GM12878 (cell line): ENCODE data around the gene OPN3. TPM values are rescaled to one million over a fixed set of nuclear protein-coding genes. Genes with fewer than 3 reads are reported as not detected.

Experiments
- ATAC-seq: fragments of 200-7000 bp; cut with Tn5 transposase; 3 replicates; pipeline ENCODE4 v1.9.1; 2020; ENCODE audit warnings: mild to moderate bottlenecking, moderate library complexity
- BruUV-seq: library from RNA; stranded (reverse); fragments of 400-500 nt; replicated peaks from 2 replicates; lab custom pipeline; 2021; lab: Mats Ljungman, UMichigan
- CTCF ChIA-PET: fragments of 300-600 bp; sonication (Branson Sonifier 250); formaldehyde crosslinking; extraction: SDS; loops from one replicate; lab custom pipeline; 2021; ENCODE audit warnings: inconsistent platforms; lab: Yijun Ruan, JAX
- POLR2A ChIA-PET: fragments of 350-600 bp; formaldehyde crosslinking; extraction: SDS; loops from one replicate; lab custom pipeline; 2021; ENCODE audit warnings: inconsistent platforms; lab: Charles Lee
- RAD21 ChIA-PET: fragments of 300-600 bp; sonication (Branson Sonifier 250); formaldehyde crosslinking; loops from one replicate; lab custom pipeline; 2023; ENCODE audit warnings: antibody characterized with exemption; ENCODE audit not compliant: unreplicated experiment; lab: Charles Lee
- SMC1A ChIA-PET: fragments of 300-600 bp; sonication (Branson Sonifier 250); formaldehyde crosslinking; loops from one replicate; lab custom pipeline; 2023; ENCODE audit not compliant: unreplicated experiment, uncharacterized antibody; lab: Charles Lee
- DNase-seq: peaks from one replicate; pipeline ENCODE4 v3.0.0-alpha.2; 2011; ENCODE audit warnings: low read depth, low spot score
- FAIRE-seq: peaks from 3 replicates; lab custom pipeline; 2011; peaks lifted over from hg19 to GRCh38; lab: Jason Lieb, UNC
- H2AFZ ChIP-seq: 2 replicates; pipeline ENCODE4 v1.6.0; 2011; ENCODE audit warnings: low read depth, low read length, control low read depth; ENCODE audit not compliant: control insufficient read depth
- H3K27ac ChIP-seq: 2 replicates; pipeline ENCODE4 v1.5.1; 2011; ENCODE audit warnings: control low read depth; ENCODE audit not compliant: control insufficient read depth, insufficient read depth
- H3K27me3 ChIP-seq, 2 experiments: replicated peaks in 1 of 2; 2 replicates each; pipeline versions ENCODE4 v1.6.0 to v1.6.1; 2011; ENCODE audit warnings: low read length in 1 of 2; ENCODE audit not compliant: control insufficient read depth in 2 of 2, insufficient read depth in 2 of 2
- H3K36me3 ChIP-seq, 2 experiments: 2 replicates each; pipeline ENCODE4 v1.5.1; 2011; ENCODE audit warnings: low read length in 1 of 2; ENCODE audit not compliant: control insufficient read depth in 2 of 2, insufficient read depth in 2 of 2
- H3K4me1 ChIP-seq: 2 replicates; pipeline ENCODE4 v1.6.1; 2011; ENCODE audit warnings: mild to moderate bottlenecking, low read length, moderate library complexity, mixed read lengths; ENCODE audit not compliant: control insufficient read depth, insufficient read depth
- H3K4me2 ChIP-seq: 2 replicates; pipeline ENCODE4 v1.6.0; 2011; ENCODE audit warnings: control low read depth; ENCODE audit not compliant: control insufficient read depth, insufficient read depth
- H3K4me3 ChIP-seq: fragments of 200-600 bp; sonication (generic); 2 replicates; pipeline ENCODE4 v1.5.1; 2016
- H3K79me2 ChIP-seq: 2 replicates; pipeline ENCODE4 v1.6.0; 2011; ENCODE audit warnings: low read length; ENCODE audit not compliant: control insufficient read depth, insufficient read depth
- H3K9ac ChIP-seq: 2 replicates; pipeline ENCODE4 v1.8.0; 2011; ENCODE audit warnings: low read length, control low read depth, mixed read lengths; ENCODE audit not compliant: control insufficient read depth, insufficient read depth
- H3K9me3 ChIP-seq: replicated peaks from 3 replicates; pipeline ENCODE4 v1.5.1; 2011; ENCODE audit warnings: mild to moderate bottlenecking, low read length; ENCODE audit not compliant: control insufficient read depth, insufficient read depth
- H4K20me1 ChIP-seq: 2 replicates; pipeline ENCODE4 v1.6.0; 2011; ENCODE audit not compliant: control insufficient read depth, insufficient read depth
- EGR1 ChIP-seq, 2 experiments: IDR thresholded peaks; 1 replicate in 1 of 2; 2 replicates in 1 of 2; pipeline ENCODE4 v1.6.1; 2011 to 2012; ENCODE audit warnings: low read depth in 2 of 2, low read length in 2 of 2, borderline replicate concordance in 1 of 2, mild to moderate bottlenecking in 1 of 2, moderate library complexity in 1 of 2
- IKZF2 ChIP-seq, 2 experiments: fragments of 450-650 bp; IDR thresholded peaks; 2 replicates each; pipeline ENCODE4 v1.6.1; 2017; ENCODE audit warnings: mild to moderate bottlenecking in 2 of 2, moderate library complexity in 2 of 2
- MAX ChIP-seq: IDR thresholded peaks from 2 replicates; pipeline ENCODE4 v1.6.1; 2012; ENCODE audit warnings: low read depth, low read length, improper control_type of control experiment
- POLR2A ChIP-seq: IDR thresholded peaks from 2 replicates; pipeline ENCODE4 v1.6.1; 2011; ENCODE audit warnings: low read depth, mild to moderate bottlenecking, low read length
- POLR2AphosphoS2 ChIP-seq: IDR thresholded peaks from 2 replicates; pipeline ENCODE4 v1.6.1; 2011; ENCODE audit warnings: low read depth, mild to moderate bottlenecking, low read length, improper control_type of control experiment, moderate library complexity
- RELA ChIP-seq: fragments of 450-650 bp; IDR thresholded peaks from 2 replicates; pipeline ENCODE4 v1.8.0; 2014; ENCODE audit warnings: borderline replicate concordance; ENCODE audit not compliant: partially characterized antibody
- RUNX3 ChIP-seq: IDR thresholded peaks from 2 replicates; pipeline ENCODE4 v1.6.1; 2012; ENCODE audit warnings: low read length, inconsistent platforms
- SKIL ChIP-seq: fragments of 450-650 bp; IDR thresholded peaks from 2 replicates; pipeline ENCODE4 v1.6.1; 2017; ENCODE audit warnings: mild to moderate bottlenecking, low read depth, inconsistent platforms; ENCODE audit not compliant: poor library complexity, severe bottlenecking
- SUPT20H ChIP-seq: IDR thresholded peaks from 2 replicates; pipeline ENCODE4 v1.6.1; 2011; ENCODE audit warnings: low read depth, mild to moderate bottlenecking, low read length, moderate library complexity, borderline replicate concordance; ENCODE audit not compliant: control insufficient read depth
- TCF3 ChIP-seq: IDR thresholded peaks from 2 replicates; pipeline ENCODE4 v1.6.1; 2012; ENCODE audit warnings: low read depth, mild to moderate bottlenecking, low read length, borderline replicate concordance; ENCODE audit not compliant: insufficient read depth
- TCF7 ChIP-seq: IDR thresholded peaks from 2 replicates; pipeline ENCODE4 v1.6.1; 2014; ENCODE audit warnings: antibody characterized with exemption, borderline replicate concordance
- WGBS: methylation state at CpG from one replicate; pipeline ENCODE4 v1.1.6; 2016; ENCODE audit warnings: low lambda C conversion rate; ENCODE audit not compliant: insufficient replicate concordance, insufficient coverage; ENCODE audit errors: missing lambda C conversion rate; 5-methylcytosine and 5-hydroxymethylcytosine counted together
- in situ Hi-C: fragments of 300-500 bp; cut with MboI; formaldehyde crosslinking; loops from 9 replicates; pipeline ENCODE4 v1.14.3; 2018; ENCODE audit warnings: mixed read lengths
- intact Hi-C: fragments of 100-400 bp; cut with micrococcal nuclease; formaldehyde crosslinking; loops from one replicate; pipeline ENCODE4 v1.14.2; 2022; ENCODE audit not compliant: unreplicated experiment
- polyA plus RNA-seq, 11 experiments: library from polyadenylated mRNA; depleted of rRNA in 4 of 11; unstranded in 6 of 11; stranded (reverse) in 5 of 11; fragments of >200 nt; fragmentation: Nextera tagmentation in 4 of 11; fragmentation: Illumina TruSeq in 1 of 11; extraction: Ambion mirVana in 4 of 11; extraction: Trizol in 1 of 11; gene quantifications; 1 replicate in 1 of 11; 2 replicates in 10 of 11; pipeline versions ENCODE4 v1.2.1 to v1.2.3, GENCODE V29; 2011 to 2016; ENCODE audit warnings: inconsistent platforms in 2 of 11, missing spikeins in 2 of 11, low read depth in 1 of 11
- total RNA-seq, 4 experiments: library from RNA; depleted of rRNA in 3 of 4; stranded (reverse); fragments of >200 nt in 3 of 4; fragmentation: Illumina TruSeq in 1 of 4; extraction: Trizol in 1 of 4; gene quantifications; 2 replicates each; pipeline versions ENCODE4 v1.2.1 to v1.2.3, GENCODE V29; 2013 to 2021
- TF ChIP-seq, protein P1 (sequence below): IDR thresholded peaks from 2 replicates; pipeline ENCODE4 v1.6.1; 2011; ENCODE audit warnings: low read depth, mild to moderate bottlenecking, low read length, moderate library complexity, borderline replicate concordance; ENCODE audit errors: extremely low read depth
- TF ChIP-seq, protein P2 (sequence below): IDR thresholded peaks from 2 replicates; pipeline ENCODE4 v1.6.1; 2012; ENCODE audit warnings: low read length, inconsistent platforms

The OPN3 gene
- total and polyA plus RNA-seq, 10 of the 15 experiments (the other 5 are each of a cell fraction or from before 2014, with no cell fraction given) = 0.26 to 12.2 (median 7.4) TPM

- in situ Hi-C loops = no loop called here
- no peaks in the 10 kb centered on the region for H3K27me3 ChIP-seq
- ATAC-seq = no peak
- POLR2A ChIA-PET = interaction anchor here (0.7 to 1.0 kb wide), 2 partner anchors 9 to 1302 kb away, joined by 3 to 5 read pairs; no protein-coding TSS in a partner anchor
- no peak for TF ChIP-seq EGR1 (IDR thresholded peaks at IDR 0.05; ENCODE audit: borderline replicate concordance in 1 of 2, low read depth in 2 of 2, low read length in 2 of 2)
- TF ChIP-seq, all 136 proteins: peak for 0
- Histone ChIP-seq H2AFZ (no peak overlapping the region), H3K79me2 (no peaks in the 10 kb centered on the region), H3K9me3 (no peaks in the 10 kb centered on the region), H3K4me2 (no peak overlapping the region), H3K36me3 (no peaks in the 10 kb centered on the region), H4K20me1 (no peaks in the 10 kb centered on the region), H3K9ac (no peak overlapping the region), H3K4me1 (peaks cover 4% of the 10 kb centered on the region; the same call in 1 of the 2 replicates), H3K4me3 (no peak overlapping the region), H3K27ac (no peak overlapping the region)
- no peak for DNase-seq
- 40% methylated on average over 2 of the region's 2 CpGs for WGBS
- intact Hi-C loops = no loop called here
- ChIA-PET SMC1A (no interaction called here), RAD21 (no interaction called here), CTCF (no interaction called here)
- no peak for FAIRE-seq
- BruUV-seq = no TSS peak
Measured at GRCh38 chr1:241678536-241678935, 38.4 kb upstream of the OPN3 start.

DNA sequence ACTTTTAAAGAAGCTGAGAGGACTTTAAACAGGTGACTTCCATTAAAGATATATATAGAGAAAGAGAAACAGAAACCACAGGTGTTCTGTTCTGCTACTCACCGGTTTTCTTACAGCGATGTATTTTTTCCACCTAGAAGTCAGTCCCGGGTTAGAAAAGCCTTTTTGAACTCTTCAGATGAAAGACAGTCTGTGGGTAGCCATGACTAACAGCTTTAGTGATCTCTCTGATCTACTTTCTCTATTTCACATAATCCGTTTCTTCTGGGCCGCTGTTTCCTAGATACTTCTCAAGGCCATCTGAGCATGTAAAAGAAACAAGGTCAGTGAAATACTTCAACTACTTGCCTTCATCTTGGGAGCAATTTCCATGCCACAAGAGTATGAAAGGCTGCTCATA is 37.0 kb upstream of the OPN3 start:
- H3K9ac ChIP-seq = no peak overlapping the region; the same call in 1 of the 2 replicates
- intact Hi-C loops (no loop called here), in situ Hi-C loops (no loop called here)
- H3K4me2 ChIP-seq = peak overlapping the region; percentile 75
- POLR2A ChIA-PET = no interaction called here
- no TSS peak for BruUV-seq
- CTCF ChIA-PET = no interaction called here
- no peaks in the 10 kb centered on the region for H3K27me3 ChIP-seq
- peaks cover 4% of the 10 kb centered on the region; the same call in 1 of the 2 replicates for H3K4me1 ChIP-seq
- peak overlapping the region; percentile 73 for H2AFZ ChIP-seq
- H3K9me3 ChIP-seq = no peaks in the 10 kb centered on the region
- WGBS = 42% methylated on average over 5 of the region's 5 CpGs
- peak; percentile 80 for FAIRE-seq
- H3K27ac ChIP-seq = no peak overlapping the region
- DNase-seq = peak; percentile 16
- peak overlapping the region; percentile 30; the same call in 1 of the 2 replicates for H3K4me3 ChIP-seq
- SMC1A ChIA-PET = no interaction called here
- TF ChIP-seq TCF7 (peak; percentile 84; the same call in 1 of the 2 replicates), SUPT20H (no peak), POLR2AphosphoS2 (no peak), RELA (no peak), POLR2A (no peak), SKIL (peak; percentile 29), MAX (no peak), IKZF2 (IDR thresholded peaks at IDR 0.05) (0 out of 4 replicates have a peak, but pooled peaks of 1 of the 2 experiments have one; percentile 15), RUNX3 (peak; percentile 69), TCF3 (no peak)
- TF ChIP-seq, protein P1, sequence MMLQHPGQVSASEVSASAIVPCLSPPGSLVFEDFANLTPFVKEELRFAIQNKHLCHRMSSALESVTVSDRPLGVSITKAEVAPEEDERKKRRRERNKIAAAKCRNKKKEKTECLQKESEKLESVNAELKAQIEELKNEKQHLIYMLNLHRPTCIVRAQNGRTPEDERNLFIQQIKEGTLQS = no peak
- TF ChIP-seq, protein P2, sequence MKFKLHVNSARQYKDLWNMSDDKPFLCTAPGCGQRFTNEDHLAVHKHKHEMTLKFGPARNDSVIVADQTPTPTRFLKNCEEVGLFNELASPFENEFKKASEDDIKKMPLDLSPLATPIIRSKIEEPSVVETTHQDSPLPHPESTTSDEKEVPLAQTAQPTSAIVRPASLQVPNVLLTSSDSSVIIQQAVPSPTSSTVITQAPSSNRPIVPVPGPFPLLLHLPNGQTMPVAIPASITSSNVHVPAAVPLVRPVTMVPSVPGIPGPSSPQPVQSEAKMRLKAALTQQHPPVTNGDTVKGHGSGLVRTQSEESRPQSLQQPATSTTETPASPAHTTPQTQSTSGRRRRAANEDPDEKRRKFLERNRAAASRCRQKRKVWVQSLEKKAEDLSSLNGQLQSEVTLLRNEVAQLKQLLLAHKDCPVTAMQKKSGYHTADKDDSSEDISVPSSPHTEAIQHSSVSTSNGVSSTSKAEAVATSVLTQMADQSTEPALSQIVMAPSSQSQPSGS = 0 out of 2 replicates have a peak, but pooled peaks have one; percentile 22
- no peaks in the 10 kb centered on the region for H4K20me1 ChIP-seq
- no peaks in the 10 kb centered on the region for H3K36me3 ChIP-seq
- ATAC-seq = peak; percentile 78
- RAD21 ChIA-PET = no interaction called here
- H3K79me2 ChIP-seq = no peaks in the 10 kb centered on the region
